ENCODE measurements around the gene MED12.
"Not testable (repeated sequence)": the region's sequence is repeated elsewhere in the genome, so short reads cannot be mapped to it uniquely, and the experiment has no call there.

The MED12 gene

DNA sequence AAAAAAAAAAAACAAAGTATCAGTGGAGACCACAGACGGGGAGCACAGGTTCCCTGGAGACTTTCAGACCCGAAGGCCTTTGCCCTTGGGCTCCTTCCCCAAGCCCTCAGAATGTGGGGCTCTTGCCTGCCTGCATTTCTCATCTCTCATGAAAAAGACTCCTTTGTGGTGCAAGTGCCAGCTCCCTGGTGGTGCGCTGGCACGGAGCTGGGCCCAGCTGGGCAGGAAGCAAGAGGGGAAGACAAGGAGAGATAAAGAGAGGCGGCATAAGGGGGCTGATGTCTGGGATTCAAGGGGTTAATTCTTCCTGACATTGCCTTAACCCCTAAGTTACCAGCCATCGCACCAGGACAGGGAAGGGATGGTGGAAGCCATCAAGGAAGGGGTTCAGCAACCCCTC lies 48.1 kb downstream of the MED12 start:
- DNase-seq: no peak

DNA sequence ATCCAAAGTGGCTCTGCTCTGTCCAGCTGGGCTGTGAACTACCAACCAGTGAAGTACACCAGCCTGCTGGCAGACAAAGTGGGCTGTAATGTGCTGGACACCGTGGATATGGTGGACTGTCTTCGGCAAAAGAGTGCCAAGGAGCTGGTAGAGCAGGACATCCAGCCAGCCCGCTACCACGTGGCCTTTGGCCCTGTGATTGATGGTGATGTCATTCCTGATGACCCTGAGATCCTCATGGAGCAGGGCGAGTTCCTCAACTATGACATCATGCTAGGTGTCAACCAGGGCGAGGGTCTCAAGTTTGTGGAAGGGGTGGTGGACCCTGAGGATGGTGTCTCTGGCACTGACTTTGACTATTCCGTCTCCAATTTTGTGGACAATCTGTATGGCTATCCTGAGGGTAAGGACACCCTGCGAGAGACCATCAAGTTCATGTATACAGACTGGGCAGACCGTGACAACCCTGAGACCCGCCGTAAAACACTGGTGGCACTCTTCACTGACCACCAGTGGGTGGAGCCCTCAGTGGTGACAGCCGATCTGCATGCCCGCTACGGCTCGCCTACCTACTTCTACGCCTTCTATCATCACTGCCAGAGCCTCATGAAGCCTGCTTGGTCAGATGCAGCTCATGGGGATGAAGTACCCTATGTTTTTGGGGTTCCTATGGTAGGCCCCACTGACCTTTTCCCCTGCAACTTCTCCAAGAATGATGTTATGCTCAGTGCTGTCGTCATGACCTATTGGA lies 48.8 kb downstream of the MED12 start:
- no peak for DNase-seq

DNA sequence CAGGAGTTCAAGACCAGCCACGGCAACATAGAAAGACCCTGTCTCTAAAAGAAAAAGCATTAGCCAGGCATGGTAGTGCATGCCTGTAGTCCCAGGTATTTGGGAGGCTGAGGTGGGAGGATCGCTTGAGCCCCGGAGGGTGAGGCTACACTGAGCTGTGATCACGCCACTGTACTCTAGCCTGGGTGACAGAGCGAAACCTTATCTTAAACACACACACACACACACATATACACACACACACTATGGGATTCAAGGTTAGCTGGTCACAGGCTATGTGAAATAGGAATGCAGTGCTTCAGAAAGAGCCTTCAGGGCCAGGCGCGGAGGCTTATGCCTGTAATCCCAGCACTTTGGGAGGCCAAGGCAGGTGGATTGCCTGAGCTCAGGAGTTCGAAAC lies 49.7 kb downstream of the MED12 start:
- no peak for DNase-seq

DNA sequence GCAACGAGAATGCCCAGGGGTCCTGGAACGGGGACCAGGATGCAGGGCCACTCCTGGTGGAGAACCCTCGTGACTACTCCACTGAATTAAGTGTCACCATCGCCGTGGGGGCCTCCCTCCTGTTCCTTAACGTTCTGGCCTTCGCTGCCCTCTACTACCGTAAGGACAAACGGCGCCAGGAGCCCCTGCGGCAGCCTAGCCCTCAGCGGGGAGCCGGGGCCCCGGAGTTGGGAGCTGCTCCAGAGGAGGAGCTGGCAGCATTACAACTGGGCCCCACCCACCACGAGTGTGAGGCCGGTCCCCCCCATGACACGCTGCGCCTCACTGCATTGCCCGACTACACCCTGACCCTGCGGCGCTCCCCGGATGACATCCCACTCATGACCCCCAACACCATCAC lies 51.2 kb downstream of the MED12 start:
- no peak for DNase-seq

DNA sequence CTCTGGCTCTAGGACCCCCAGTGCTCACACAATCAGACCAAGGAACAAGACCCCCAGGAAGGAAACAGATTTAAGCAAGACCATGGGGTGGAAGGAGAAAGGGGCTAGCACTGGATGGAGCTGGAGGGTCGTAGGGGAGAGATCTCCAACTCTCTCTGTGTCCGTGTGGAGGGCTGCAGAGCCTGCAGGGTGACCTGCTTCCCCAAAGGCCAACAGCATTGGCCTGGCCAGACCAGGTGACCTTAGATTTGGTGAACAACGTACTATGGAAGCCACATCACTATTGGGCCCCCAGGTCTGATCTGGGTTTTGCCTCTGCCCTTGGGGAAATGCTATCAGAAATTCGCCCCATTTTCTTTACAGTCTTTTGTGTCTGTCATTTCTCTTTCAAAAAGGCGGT lies 52.3 kb downstream of the MED12 start:
- DNase-seq: no peak

DNA sequence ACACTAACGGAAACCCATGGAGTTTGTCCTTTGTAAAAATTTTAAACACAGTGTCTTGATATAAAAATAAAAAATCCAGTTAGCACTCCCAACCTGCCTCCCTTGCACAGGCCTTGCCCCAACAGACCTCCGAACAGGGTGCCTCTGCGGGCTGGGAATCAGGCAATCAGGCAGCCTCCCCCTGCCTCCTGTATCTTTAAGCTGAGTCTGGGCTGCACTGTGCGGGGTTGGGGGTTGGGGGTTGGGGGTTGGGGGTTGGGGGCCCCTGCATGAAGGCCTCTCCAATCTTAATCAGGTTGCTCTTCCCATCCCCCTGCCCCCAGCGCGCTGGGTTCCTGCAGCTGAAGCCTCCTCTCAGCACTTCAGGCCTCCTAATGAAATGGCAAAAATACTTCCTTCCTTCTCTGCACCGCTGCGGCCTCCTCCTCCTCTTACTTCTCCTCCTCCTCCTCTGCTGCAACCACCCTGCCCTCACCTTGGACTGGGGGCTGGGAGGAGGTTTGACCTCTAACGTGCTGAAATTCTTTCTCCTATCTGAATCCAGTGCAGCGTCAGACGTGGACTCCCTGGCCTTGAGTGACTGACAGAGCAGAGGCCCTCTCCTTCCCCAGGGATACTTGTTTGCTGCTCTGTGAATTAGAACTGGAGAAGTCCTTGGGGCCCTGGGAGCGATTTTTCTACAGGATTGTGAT lies 52.9 kb downstream of the MED12 start:
- no peak for DNase-seq

DNA sequence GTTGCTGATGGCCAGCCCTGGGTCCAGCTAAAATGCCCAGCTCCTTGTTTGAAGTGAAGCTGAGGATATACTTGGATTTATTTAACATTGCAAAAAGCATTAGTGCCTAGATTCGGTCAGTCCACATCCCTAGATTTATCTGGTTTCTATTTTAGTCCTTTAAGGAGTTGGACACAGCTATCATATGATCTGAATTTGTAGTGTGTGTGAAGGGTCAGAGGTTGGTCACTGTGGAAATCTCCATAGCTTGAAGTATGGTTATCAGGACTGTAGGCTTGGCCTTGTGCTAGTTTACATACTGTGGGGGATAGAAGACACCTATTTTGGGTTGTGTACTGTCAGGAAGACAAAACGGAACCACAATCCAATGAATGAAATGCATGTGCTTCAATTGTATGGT lies 55.0 kb downstream of the MED12 start:
- no peak for DNase-seq

DNA sequence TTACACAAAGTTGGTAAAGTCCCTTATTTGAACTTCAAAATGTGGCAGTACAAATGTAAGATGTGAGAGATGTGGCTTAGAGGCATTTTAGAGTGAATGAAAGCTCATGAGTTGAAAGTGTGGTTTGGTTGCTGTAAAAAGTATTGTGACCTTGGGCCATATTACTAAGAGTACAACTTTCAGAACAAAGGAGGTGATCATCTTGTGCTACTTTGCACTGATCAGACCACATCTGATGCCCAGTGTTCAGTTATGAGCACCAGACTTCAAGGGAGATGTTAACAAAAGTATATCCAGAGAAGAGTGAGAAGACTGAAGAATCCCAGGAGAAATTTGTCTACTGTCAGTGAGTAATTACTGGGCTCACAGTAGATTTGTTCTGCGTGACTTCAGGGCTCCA lies 56.4 kb downstream of the MED12 start:
- no peak for DNase-seq

DNA sequence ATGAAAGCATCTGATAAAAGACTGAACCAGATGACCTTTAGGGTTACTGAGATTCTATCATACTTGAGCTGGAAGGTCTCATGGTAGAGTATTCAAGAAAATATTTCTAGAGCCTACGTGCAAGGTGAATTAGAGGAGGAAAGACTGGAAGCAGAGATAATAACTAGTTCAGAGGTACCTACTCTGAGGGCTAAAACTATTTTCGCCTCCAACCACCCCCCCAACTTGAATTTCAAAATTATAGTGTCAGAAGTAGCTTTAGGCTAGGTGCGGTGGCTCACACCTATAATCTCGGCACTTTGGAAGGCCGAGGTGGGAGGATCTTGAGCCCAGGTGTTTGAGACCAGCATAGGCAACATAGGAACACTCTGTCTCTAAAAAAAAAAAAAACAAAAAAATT lies 57.1 kb downstream of the MED12 start:
- DNase-seq: no peak

DNA sequence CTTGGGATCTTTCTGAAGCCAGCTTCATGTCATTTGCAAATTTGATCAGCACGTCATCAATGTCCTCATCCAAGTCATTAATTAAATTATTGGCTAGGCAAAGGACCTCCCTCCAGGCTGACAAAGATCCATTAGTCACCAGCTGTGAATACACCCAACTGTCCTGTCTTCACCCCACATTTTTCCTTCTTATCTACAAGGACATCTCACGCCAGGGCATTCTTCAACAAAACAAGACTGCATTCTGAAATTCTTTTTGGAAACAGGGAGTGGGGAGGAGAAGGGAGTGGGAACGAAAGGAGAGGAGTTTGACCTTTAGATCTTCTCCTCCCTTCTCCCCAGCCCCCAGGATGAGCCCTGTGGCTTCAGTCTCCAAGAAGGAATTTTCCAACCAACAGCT lies 58.9 kb downstream of the MED12 start:
- no peak for DNase-seq

DNA sequence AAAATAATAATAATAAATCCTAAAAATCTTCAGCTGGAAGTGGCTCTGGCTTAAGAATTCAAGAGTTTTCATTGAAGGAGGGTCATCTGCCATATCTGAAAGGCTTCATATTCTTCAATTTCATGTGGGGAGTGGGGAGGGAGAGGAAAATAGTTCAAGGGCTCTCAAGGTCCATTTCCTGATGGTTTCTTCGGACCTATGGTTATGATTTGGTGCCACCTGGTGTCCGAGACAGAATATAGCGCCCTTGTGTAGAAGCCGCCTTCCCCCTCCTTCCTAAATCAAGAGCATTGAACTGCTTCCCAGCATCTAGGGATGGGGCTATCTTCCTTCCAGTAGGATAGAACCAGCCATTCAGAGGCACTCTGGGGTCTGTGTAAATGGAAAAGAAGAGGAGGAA lies 60.5 kb downstream of the MED12 start:
- peak in 1 of 2 experiments; percentile 52 for DNase-seq

DNA sequence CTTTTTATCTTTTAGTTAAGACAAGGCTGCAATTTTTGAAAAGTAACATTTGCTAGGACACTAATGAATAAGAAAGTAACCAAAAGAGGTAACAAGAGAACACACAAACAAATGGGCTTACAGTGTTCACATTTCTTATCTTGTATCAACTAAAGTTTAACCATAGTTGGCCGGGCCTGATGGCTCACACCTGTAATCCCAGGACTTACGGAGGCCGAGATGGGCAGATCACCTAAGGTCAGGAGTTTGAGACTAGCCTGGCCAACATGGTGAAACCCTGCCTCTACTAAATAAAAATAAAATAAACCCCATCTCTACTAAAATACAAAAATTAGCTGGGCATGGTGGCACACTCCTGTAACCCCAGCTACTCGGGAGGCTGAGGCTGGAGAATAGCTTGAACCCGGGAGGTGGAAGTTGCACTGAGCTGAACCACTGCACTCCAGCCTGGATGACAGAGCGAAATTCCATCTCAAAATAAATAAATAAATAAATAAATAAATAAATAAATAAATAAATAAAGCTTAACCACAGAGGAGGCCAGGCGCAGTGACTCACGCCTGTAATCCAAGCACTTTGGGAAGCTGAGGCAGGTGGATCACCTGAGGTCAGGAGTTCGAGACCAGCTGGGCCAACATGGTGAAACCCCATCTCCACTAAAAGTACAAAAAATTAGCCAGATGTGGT lies 62.3 kb downstream of the MED12 start:
- not testable (repeated sequence) for DNase-seq

DNA sequence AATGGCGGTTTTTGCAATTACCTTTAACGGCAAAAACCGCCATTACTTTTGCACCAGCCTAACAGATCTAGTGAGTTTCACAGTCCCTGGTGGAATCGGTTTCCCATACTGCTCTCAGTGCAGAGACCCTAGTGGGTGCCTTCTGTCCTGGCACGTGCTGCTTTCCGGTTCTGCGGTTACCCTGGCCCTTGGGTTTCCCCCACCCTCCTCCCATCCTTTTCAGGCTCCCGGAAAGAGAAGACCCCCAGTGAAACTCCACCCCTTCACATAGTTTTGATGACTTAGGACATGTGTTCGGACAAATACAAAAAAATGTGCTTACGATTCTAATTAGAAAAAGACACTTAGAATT lies 63.1 kb downstream of the MED12 start:
- no peak for DNase-seq

DNA sequence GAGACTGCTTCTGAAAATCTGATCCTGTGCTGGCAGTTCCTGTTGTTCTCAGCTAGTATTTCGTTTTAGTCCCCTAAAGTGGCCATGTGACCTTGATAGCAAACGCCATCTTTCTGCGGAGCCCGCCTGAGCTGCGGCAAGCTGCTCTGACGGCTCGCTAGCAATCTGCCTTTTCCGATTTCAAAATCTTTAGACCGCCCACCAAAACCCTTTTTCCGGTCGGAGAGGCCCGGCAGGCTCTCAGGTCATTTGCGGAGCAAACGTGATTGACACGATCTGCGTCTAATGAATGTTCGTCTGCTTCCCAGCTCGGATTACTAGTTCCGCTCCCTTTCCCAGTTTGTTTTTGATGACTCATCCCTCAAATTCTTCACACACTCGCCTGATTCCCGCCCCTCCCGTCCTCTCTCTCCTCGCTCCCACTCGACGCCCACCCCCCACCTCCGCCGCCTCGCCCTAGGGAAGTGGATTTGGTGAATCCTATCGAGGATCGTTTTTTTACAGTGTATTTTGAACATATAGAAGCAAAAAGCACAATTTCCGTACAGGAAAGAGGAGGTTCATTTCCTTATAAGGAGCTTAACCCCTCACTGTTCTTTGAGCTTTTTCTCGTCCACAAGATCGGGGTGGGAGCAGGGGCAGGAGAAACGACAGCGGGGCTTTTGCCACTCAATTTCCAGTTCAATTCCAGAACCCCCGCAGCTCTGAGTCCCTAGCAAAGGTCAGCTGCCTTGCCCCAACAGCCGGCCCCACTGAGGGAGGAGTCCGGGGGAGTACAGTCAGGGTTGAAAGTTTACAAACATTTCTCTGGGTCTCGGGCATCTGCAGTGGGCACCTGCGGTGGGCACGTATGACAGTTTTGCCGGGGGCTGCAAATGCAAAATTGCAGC lies 63.8 kb downstream of the MED12 start:
- DNase-seq: peak in 1 of 2 experiments; percentile 64

DNA sequence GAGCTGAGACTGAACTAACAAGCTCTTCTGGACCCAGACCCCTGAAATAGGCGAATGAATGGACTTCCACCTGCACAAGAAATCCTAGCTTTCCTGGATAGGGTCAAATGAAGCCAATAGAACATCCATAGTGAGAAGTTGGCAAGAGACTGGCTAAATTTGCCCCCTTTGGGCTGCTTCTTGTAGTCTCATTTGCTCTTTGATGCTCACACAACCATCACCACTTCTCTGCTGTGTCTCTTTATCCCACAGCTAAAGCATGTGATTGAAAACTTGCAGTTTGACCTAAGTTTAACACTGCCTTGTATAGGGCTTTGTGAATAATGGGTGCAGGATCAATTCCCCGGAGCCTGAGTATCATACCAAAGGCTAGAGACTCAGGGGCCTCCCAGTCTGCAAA lies 64.5 kb downstream of the MED12 start:
- no peak for DNase-seq

DNA sequence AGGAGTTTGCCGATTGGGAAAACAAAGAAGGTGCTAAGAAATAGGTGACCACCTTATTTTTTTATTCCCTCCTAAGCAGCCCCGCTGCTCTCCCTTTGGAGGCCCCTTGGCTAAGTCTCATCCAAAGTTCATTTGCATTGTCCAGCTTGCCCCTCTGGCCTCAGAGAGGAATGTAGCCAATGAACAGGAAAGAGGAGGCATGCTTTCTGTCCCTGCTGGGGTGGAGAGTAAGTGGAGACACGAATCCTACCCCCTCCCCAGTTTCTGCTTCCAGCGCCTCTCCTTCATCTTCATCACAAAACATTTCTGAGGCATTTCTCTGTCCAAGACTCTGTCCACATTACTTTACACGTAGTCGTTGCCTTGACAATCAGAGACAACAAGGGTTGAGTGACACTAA lies 64.9 kb downstream of the MED12 start:
- DNase-seq: no peak

DNA sequence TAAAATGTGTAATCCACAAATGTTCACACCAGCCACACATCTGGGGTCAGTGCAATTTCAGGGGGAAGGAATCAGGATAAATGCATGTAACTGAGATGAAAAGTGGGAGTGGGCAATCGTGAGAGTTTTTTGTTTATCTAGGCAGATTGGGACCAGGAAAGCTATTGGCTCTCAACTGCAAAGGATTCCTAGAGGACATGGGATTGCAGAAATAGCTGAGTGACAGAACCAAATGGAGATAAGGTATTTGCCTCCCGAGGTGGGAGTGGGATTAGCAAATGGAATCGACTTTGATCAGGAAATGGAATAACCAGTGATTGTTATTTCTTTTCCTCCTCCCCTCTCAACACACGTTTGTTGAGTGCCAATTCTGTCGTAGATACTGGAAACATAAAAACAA lies 65.7 kb downstream of the MED12 start:
- DNase-seq: no peak

DNA sequence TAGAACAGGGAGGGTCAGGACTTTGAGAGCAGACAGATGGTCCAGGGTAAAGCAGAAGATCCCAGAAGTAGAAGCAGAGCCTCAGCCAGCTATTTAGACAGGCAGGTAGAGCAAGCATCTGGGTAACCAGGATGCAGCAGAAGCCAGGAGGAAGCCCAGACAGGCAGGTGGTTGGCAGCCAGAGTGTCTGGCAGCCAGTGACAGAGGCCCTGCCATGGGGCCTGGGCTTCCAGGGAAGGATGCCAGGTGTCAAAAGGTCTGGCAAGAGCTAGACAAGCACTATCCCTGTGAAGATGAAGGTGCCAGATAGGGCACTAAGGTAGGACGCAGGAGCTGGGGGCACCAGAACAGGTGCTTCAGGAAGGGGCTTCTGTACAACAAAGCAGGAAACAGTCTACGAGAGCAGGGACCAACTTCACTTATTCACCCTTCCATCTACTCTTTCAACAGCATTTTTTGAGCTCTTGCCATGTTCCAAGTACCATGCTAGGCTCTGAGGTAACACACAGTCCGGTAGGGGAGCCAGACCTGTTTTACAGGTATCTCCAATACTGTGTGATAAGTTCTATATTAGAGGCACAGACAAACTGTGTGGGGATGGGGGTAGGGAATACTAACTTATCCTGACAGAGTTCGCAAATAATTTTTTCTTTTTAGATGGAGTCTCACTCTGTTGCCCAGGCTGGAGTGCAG lies 66.6 kb downstream of the MED12 start:
- DNase-seq: no peak

DNA sequence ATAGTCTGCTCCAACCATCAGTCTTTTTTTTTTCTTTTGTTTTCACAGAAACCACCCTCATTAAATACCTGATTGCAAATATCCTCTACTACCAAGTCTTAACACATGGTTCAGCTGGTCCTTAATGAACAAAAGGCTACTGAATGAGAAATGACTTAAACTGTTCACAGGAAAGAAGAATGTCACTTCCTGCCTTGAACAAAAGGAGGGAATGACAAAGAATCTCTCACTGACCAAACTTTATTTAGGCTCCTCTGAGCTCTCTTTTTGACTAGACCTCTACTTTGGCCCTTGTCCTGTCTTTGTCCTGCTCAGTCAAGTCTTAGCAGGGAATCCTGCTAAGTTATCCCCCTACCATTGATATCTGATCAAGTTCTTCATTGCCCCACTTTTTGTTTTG lies 72.9 kb downstream of the MED12 start:
- no peak for DNase-seq

Measured in NCI-H446 (cell line).